H9 (cell line): ENCODE results near the gene KCNQ2. TPM values are rescaled to one million over a fixed set of nuclear protein-coding genes. Genes with fewer than 3 reads are reported as not detected.

ENCODE experiments used
- DNase-seq: peaks from one replicate; pipeline ENCODE4 v3.0.0-alpha.2; 2017
- H2AFZ ChIP-seq: one replicate; pipeline ENCODE4 v1.6.1; 2013; ENCODE audit warnings: mild to moderate bottlenecking, low read length, control low read depth, moderate library complexity
- H2AK5ac ChIP-seq: 2 replicates; pipeline ENCODE4 v1.6.1; 2013; ENCODE audit warnings: low read length, control low read depth, mixed read lengths; ENCODE audit not compliant: insufficient read length
- H2BK120ac ChIP-seq: one replicate; pipeline ENCODE4 v1.6.1; 2013; ENCODE audit warnings: low read depth, mild to moderate bottlenecking, low read length, control low read depth, inconsistent platforms; ENCODE audit not compliant: poor library complexity, severe bottlenecking
- H2BK12ac ChIP-seq: 2 replicates; pipeline ENCODE4 v1.6.1; 2013; ENCODE audit warnings: low read length, control low read depth, mixed read lengths, low read depth; ENCODE audit not compliant: insufficient read length
- H2BK15ac ChIP-seq: 2 replicates; pipeline ENCODE4 v1.6.1; 2013; ENCODE audit warnings: low read depth, low read length, control low read depth
- H2BK20ac ChIP-seq: one replicate; pipeline ENCODE4 v1.6.1; 2013; ENCODE audit warnings: low read depth, mild to moderate bottlenecking, low read length, control low read depth, inconsistent platforms; ENCODE audit not compliant: poor library complexity, severe bottlenecking
- H2BK5ac ChIP-seq: 2 replicates; pipeline ENCODE4 v1.6.1; 2013; ENCODE audit warnings: low read length, control low read depth, mixed read lengths; ENCODE audit not compliant: insufficient read length
- H3K14ac ChIP-seq: 2 replicates; pipeline ENCODE4 v1.6.1; 2013; ENCODE audit warnings: low read length, control low read depth; ENCODE audit not compliant: insufficient read depth
- H3K18ac ChIP-seq: 2 replicates; pipeline ENCODE4 v1.6.1; 2013; ENCODE audit warnings: low read depth, mild to moderate bottlenecking, mixed read lengths, low read length, control low read depth; ENCODE audit not compliant: insufficient read length
- H3K23ac ChIP-seq: 2 replicates; pipeline ENCODE4 v1.6.1; 2013; ENCODE audit warnings: low read length, control low read depth, mixed read lengths, low read depth; ENCODE audit not compliant: insufficient read length
- H3K23me2 ChIP-seq: 2 replicates; pipeline ENCODE4 v1.6.1; 2013; ENCODE audit warnings: low read depth, mild to moderate bottlenecking, mixed read lengths, low read length, control low read depth; ENCODE audit not compliant: insufficient read length, poor library complexity, severe bottlenecking
- H3K27ac ChIP-seq: 2 replicates; pipeline ENCODE4 v1.5.1; 2013; ENCODE audit warnings: low read length, control low read depth, mixed read lengths, low read depth; ENCODE audit not compliant: insufficient read length
- H3K27me3 ChIP-seq: 2 replicates; pipeline ENCODE4 v1.6.1; 2013; ENCODE audit warnings: low read length, control low read depth, inconsistent platforms; ENCODE audit not compliant: insufficient read depth
- H3K4ac ChIP-seq: 2 replicates; pipeline ENCODE4 v1.6.1; 2013; ENCODE audit warnings: low read depth, mild to moderate bottlenecking, control low read depth, inconsistent platforms, low read length, moderate library complexity
- H3K4me1 ChIP-seq: 2 replicates; pipeline ENCODE4 v1.6.1; 2013; ENCODE audit warnings: low read length, control low read depth, inconsistent platforms; ENCODE audit not compliant: insufficient read depth
- H3K4me2 ChIP-seq: 2 replicates; pipeline ENCODE4 v1.6.1; 2013; ENCODE audit warnings: low read length, control low read depth, mixed read lengths; ENCODE audit not compliant: insufficient read length, insufficient read depth
- H3K56ac ChIP-seq: 2 replicates; pipeline ENCODE4 v1.6.1; 2013; ENCODE audit warnings: low read depth, mild to moderate bottlenecking, mixed read lengths, low read length, control low read depth; ENCODE audit not compliant: insufficient read length
- H3K79me1 ChIP-seq: 2 replicates; pipeline ENCODE4 v1.6.1; 2013; ENCODE audit warnings: low read depth, mild to moderate bottlenecking, moderate library complexity, low read length, control low read depth, inconsistent platforms; ENCODE audit not compliant: insufficient read depth, poor library complexity, severe bottlenecking
- H3K79me2 ChIP-seq: 2 replicates; pipeline ENCODE4 v1.6.1; 2013; ENCODE audit warnings: low read length, control low read depth, inconsistent platforms; ENCODE audit not compliant: insufficient read depth
- H3K9ac ChIP-seq: 2 replicates; pipeline ENCODE4 v1.6.1; 2013; ENCODE audit warnings: low read length, control low read depth, mixed read lengths; ENCODE audit not compliant: insufficient read length; ENCODE audit errors: extremely low read depth
- H3K9me3 ChIP-seq: one replicate; pipeline ENCODE4 v1.6.1; 2013; ENCODE audit warnings: low read depth, low read length, inconsistent platforms; ENCODE audit not compliant: control insufficient read depth
- H3T11ph ChIP-seq: one replicate; pipeline ENCODE4 v1.6.1; 2013; ENCODE audit warnings: mild to moderate bottlenecking, low read length, control low read depth, inconsistent platforms
- H4K20me1 ChIP-seq: one replicate; pipeline ENCODE4 v1.6.1; 2013; ENCODE audit not compliant: control insufficient read depth, insufficient read length, insufficient read depth
- H4K5ac ChIP-seq: 2 replicates; pipeline ENCODE4 v1.6.1; 2013; ENCODE audit warnings: low read depth, mild to moderate bottlenecking, mixed read lengths, low read length, control low read depth; ENCODE audit not compliant: insufficient read length
- H4K8ac ChIP-seq: replicated peaks from 2 replicates; pipeline ENCODE4 v1.6.1; 2013; ENCODE audit warnings: low read length, control low read depth, mixed read lengths, low read depth; ENCODE audit not compliant: insufficient read length
- H4K91ac ChIP-seq: 2 replicates; pipeline ENCODE4 v1.6.1; 2013; ENCODE audit warnings: low read depth, mild to moderate bottlenecking, moderate library complexity, mixed read lengths, low read length, control low read depth; ENCODE audit not compliant: insufficient read length
- H3K27ac Mint-ChIP-seq, 3 experiments: 2 replicates in 2 of 3; 3 replicates in 1 of 3; pipeline ENCODE4 v1.8.0; 2020 to 2021; ENCODE audit warnings: mixed read lengths in 3 of 3, mild to moderate bottlenecking in 1 of 3, moderate library complexity in 1 of 3
- H3K27me3 Mint-ChIP-seq: 2 replicates; pipeline ENCODE4 v1.8.0; 2021; ENCODE audit warnings: low read depth, mild to moderate bottlenecking, moderate library complexity, mixed read lengths
- H3K36me3 Mint-ChIP-seq, 3 experiments: 2 replicates in 2 of 3; 3 replicates in 1 of 3; pipeline ENCODE4 v1.8.0; 2020 to 2021; ENCODE audit warnings: low read depth in 3 of 3, mixed read lengths in 3 of 3; ENCODE audit not compliant: insufficient read depth in 1 of 3
- H3K4me1 Mint-ChIP-seq, 2 experiments: 2 replicates each; pipeline ENCODE4 v1.8.0; 2020; ENCODE audit warnings: mixed read lengths in 2 of 2
- H3K4me3 Mint-ChIP-seq, 2 experiments: 2 replicates in 1 of 2; 3 replicates in 1 of 2; pipeline ENCODE4 v1.8.0; 2020 to 2021; ENCODE audit warnings: mild to moderate bottlenecking in 2 of 2, mixed read lengths in 2 of 2, moderate library complexity in 1 of 2
- H3K9me3 Mint-ChIP-seq, 2 experiments: 2 replicates in 1 of 2; 3 replicates in 1 of 2; pipeline ENCODE4 v1.8.0; 2020; ENCODE audit warnings: mild to moderate bottlenecking in 2 of 2, mixed read lengths in 2 of 2, moderate library complexity in 1 of 2
- CTCF ChIP-seq: fragments of 200-600 bp; sonication (generic); conservative IDR thresholded peaks from 3 replicates; pipeline ENCODE4 v1.8.0; 2021; ENCODE audit warnings: antibody characterized with exemption, mild to moderate bottlenecking
- WGBS: extraction: QIAGEN DNeasy Blood & Tissue Kit; methylation state at CpG from one replicate; pipeline ENCODE4 v1.1.7; 2013; ENCODE audit warnings: missing lambda C conversion rate, low lambda C conversion rate, mixed read lengths; ENCODE audit not compliant: insufficient read length; ENCODE audit errors: extremely low coverage; 5-methylcytosine and 5-hydroxymethylcytosine counted together
- total RNA-seq: library from RNA; stranded (reverse); gene quantifications from 2 replicates; pipeline ENCODE4 v1.2.1, GENCODE V29; 2021

KCNQ2 gene
- total RNA-seq, 1 experiment from 2014 or later, result 69.2 TPM

GRCh38 chr20:63363013-63363957 lies 109.2 kb downstream of the KCNQ2 start:
- H3K18ac ChIP-seq, result no peak overlapping the region
- H2BK20ac ChIP-seq, result no peak overlapping the region
- H3T11ph ChIP-seq, result no peak overlapping the region
- H3K4me1 ChIP-seq, result no peaks in the 10 kb centered on the region; the same call in 1 of the 2 replicates
- H3K9ac ChIP-seq, result no peak overlapping the region
- H3K56ac ChIP-seq, result no peak overlapping the region
- TF ChIP-seq CTCF, result no peak
- no peak overlapping the region for H3K14ac ChIP-seq
- no peak overlapping the region for H3K4ac ChIP-seq
- no peaks in the 10 kb centered on the region for H3K9me3 ChIP-seq
- H2AFZ ChIP-seq, result no peak overlapping the region
- no peak overlapping the region for H3K27ac ChIP-seq
- peaks cover 13 to 31% of the 10 kb centered on the region in 2 experiments for H3K4me1 Mint-ChIP-seq
- no peaks in the 10 kb centered on the region; a peak in 1 of 5 replicates for H3K9me3 Mint-ChIP-seq
- no peak overlapping the region for H3K4me2 ChIP-seq
- no peaks in the 10 kb centered on the region for H3K79me1 ChIP-seq
- H4K20me1 ChIP-seq, result no peaks in the 10 kb centered on the region
- H3K23ac ChIP-seq, result no peak overlapping the region
- H2BK120ac ChIP-seq, result no peak overlapping the region
- H3K27ac Mint-ChIP-seq, result 0 out of 7 replicates have a peak overlapping the region, but pooled peaks of 1 of the 3 experiments have one; percentile 36
- H3K27me3 Mint-ChIP-seq, result peaks cover 35% of the 10 kb centered on the region
- WGBS, result no CpG with 5 or more reads among the region's 23 CpGs
- no peak overlapping the region for H2AK5ac ChIP-seq
- H3K23me2 ChIP-seq, result peaks cover 6% of the 10 kb centered on the region
- no peaks in the 10 kb centered on the region for H3K79me2 ChIP-seq
- H3K4me3 Mint-ChIP-seq, result no peak overlapping the region
- no peak overlapping the region for H4K8ac ChIP-seq
- H2BK5ac ChIP-seq, result no peak overlapping the region
- no peak overlapping the region for H2BK12ac ChIP-seq
- DNase-seq, result no peak
- H2BK15ac ChIP-seq, result no peak overlapping the region
- no peak overlapping the region for H4K91ac ChIP-seq
- no peak overlapping the region for H4K5ac ChIP-seq
- no peaks in the 10 kb centered on the region for H3K36me3 Mint-ChIP-seq
- no peaks in the 10 kb centered on the region; the same call in 1 of the 2 replicates for H3K27me3 ChIP-seq
